Measurements from ENCODE around the gene GPRIN1.
"Not testable (repeated sequence)": the region's sequence is repeated elsewhere in the genome, so short reads cannot be mapped to it uniquely, and the experiment has no call there.

Gene GPRIN1

GRCh38 chr5:176578391-176578808 is 31.6 kb downstream of the GPRIN1 start:
- no peak for DNase-seq (ENCODE audit: low read depth)
- no peak overlapping the region for H3K4me3 ChIP-seq (ENCODE audit: low read depth, low read length)

- no peak for DNase-seq (ENCODE audit: low read depth)
- no peak overlapping the region for H3K4me3 ChIP-seq (ENCODE audit: low read depth, low read length)
Measured at GRCh38 chr5:176577312-176578176, 32.4 kb downstream of the GPRIN1 start.

GRCh38 chr5:176575488-176576422 is 34.2 kb downstream of the GPRIN1 start:
- DNase-seq (ENCODE audit: low read depth), result no peak
- H3K4me3 ChIP-seq (ENCODE audit: low read depth, low read length), result no peak overlapping the region

- no peak for DNase-seq (ENCODE audit: low read depth)
- H3K4me3 ChIP-seq (ENCODE audit: low read depth, low read length), result no peak overlapping the region
Measured at GRCh38 chr5:176575066-176575465, 34.9 kb downstream of the GPRIN1 start.

GRCh38 chr5:176574297-176574591 is 35.7 kb downstream of the GPRIN1 start:
- DNase-seq (ENCODE audit: low read depth), result no peak
- no peak overlapping the region for H3K4me3 ChIP-seq (ENCODE audit: low read depth, low read length)

GRCh38 chr5:176573564-176574296 is 36.2 kb downstream of the GPRIN1 start:
- H3K4me3 ChIP-seq (ENCODE audit: low read depth, low read length), result no peak overlapping the region
- no peak for DNase-seq (ENCODE audit: low read depth)

- DNase-seq (ENCODE audit: low read depth), result no peak
- no peak overlapping the region for H3K4me3 ChIP-seq (ENCODE audit: low read depth, low read length)
Measured at GRCh38 chr5:176570044-176570443, 39.9 kb downstream of the GPRIN1 start.

GRCh38 chr5:176568657-176569056 is 41.3 kb downstream of the GPRIN1 start:
- no peak overlapping the region for H3K4me3 ChIP-seq (ENCODE audit: low read depth, low read length)
- DNase-seq (ENCODE audit: low read depth), result no peak

- no peak overlapping the region for H3K4me3 ChIP-seq (ENCODE audit: low read depth, low read length)
Measured at GRCh38 chr5:176565760-176566288, 44.1 kb downstream of the GPRIN1 start.

GRCh38 chr5:176564002-176564401 is 46.0 kb downstream of the GPRIN1 start:
- H3K4me3 ChIP-seq (ENCODE audit: low read depth, low read length), result no peak overlapping the region
- DNase-seq (ENCODE audit: low read depth), result no peak

More at GRCh38 chr5:176565760-176566288, 44.1 kb downstream of the GPRIN1 start:
- no peak for DNase-seq (ENCODE audit: low read depth)

GRCh38 chr5:176562189-176562588 is 47.8 kb downstream of the GPRIN1 start:
- no peak overlapping the region for H3K4me3 ChIP-seq (ENCODE audit: low read depth, low read length)
- DNase-seq (ENCODE audit: low read depth), result no peak

- no peak overlapping the region for H3K4me3 ChIP-seq (ENCODE audit: low read depth, low read length)
- DNase-seq (ENCODE audit: low read depth), result no peak
Measured at GRCh38 chr5:176561259-176561658, 48.7 kb downstream of the GPRIN1 start.

- DNase-seq (ENCODE audit: low read depth), result no peak
- H3K4me3 ChIP-seq (ENCODE audit: low read depth, low read length), result no peak overlapping the region
Measured at GRCh38 chr5:176560364-176560763, 49.6 kb downstream of the GPRIN1 start.

- no peak overlapping the region for H3K4me3 ChIP-seq (ENCODE audit: low read depth, low read length)
- no peak for DNase-seq (ENCODE audit: low read depth)
Measured at GRCh38 chr5:176559683-176560082, 50.3 kb downstream of the GPRIN1 start.

GRCh38 chr5:176557846-176558245 is 52.1 kb downstream of the GPRIN1 start:
- DNase-seq (ENCODE audit: low read depth), result no peak
- H3K4me3 ChIP-seq (ENCODE audit: low read depth, low read length), result no peak overlapping the region

GRCh38 chr5:176553260-176554085 is 56.5 kb downstream of the GPRIN1 start:
- no peak overlapping the region for H3K4me3 ChIP-seq (ENCODE audit: low read depth, low read length)
- no peak for DNase-seq (ENCODE audit: low read depth)

GRCh38 chr5:176552332-176552869 is 57.6 kb downstream of the GPRIN1 start:
- DNase-seq (ENCODE audit: low read depth), result no peak
- H3K4me3 ChIP-seq (ENCODE audit: low read depth, low read length), result no peak overlapping the region

- H3K4me3 ChIP-seq (ENCODE audit: low read depth, low read length), result not testable (repeated sequence)
Measured at GRCh38 chr5:176550937-176551336, 59.0 kb downstream of the GPRIN1 start.

More at GRCh38 chr5:176550937-176551336, 59.0 kb downstream of the GPRIN1 start:
- not testable (repeated sequence) for DNase-seq (ENCODE audit: low read depth)
